Activated naive CD8-positive, alpha-beta T cell treated with anti-CD3 and anti-CD28 coated beads for 36 hours (primary cell): Measurements from ENCODE around the gene GOLIM4. TPM values are rescaled to one million over a fixed set of nuclear protein-coding genes. Genes with fewer than 3 reads are reported as not detected.

Source experiments
- DNase-seq: peaks from one replicate; pipeline ENCODE4 v3.0.0; 2021
- H3K27ac Mint-ChIP-seq: one replicate; pipeline ENCODE4 v1.8.0; 2022; ENCODE audit warnings: mild to moderate bottlenecking, moderate library complexity, mixed read lengths
- H3K27me3 Mint-ChIP-seq: one replicate; pipeline ENCODE4 v1.8.0; 2022; ENCODE audit warnings: mild to moderate bottlenecking, mixed read lengths
- H3K36me3 Mint-ChIP-seq: one replicate; pipeline ENCODE4 v1.8.0; 2021; ENCODE audit warnings: mild to moderate bottlenecking, mixed read lengths
- H3K4me1 Mint-ChIP-seq: one replicate; pipeline ENCODE4 v1.8.0; 2021; ENCODE audit warnings: mixed read lengths
- H3K4me3 Mint-ChIP-seq: one replicate; pipeline ENCODE4 v1.8.0; 2022; ENCODE audit warnings: mild to moderate bottlenecking, moderate library complexity, mixed read lengths
- H3K9me3 Mint-ChIP-seq: one replicate; pipeline ENCODE4 v1.8.0; 2022; ENCODE audit warnings: mixed read lengths
- total RNA-seq, 2 experiments: library from RNA; stranded (reverse); gene quantifications; one replicate each; pipeline ENCODE4 v1.2.3, GENCODE V29; 2021

GOLIM4 gene
- total RNA-seq, 2 experiments from 2014 or later = 6.1 to 6.5 TPM

- H3K9me3 Mint-ChIP-seq = no peaks in the 10 kb centered on the region
- peaks cover 60% of the 10 kb centered on the region for H3K27me3 Mint-ChIP-seq
- H3K27ac Mint-ChIP-seq = no peak overlapping the region
- peaks cover 13% of the 10 kb centered on the region for H3K4me1 Mint-ChIP-seq
- H3K4me3 Mint-ChIP-seq = no peak overlapping the region
- DNase-seq = no peak
- H3K36me3 Mint-ChIP-seq = no peaks in the 10 kb centered on the region
Measured at GRCh38 chr3:168090306-168091085, 5.2 kb downstream of the GOLIM4 start.

- H3K27ac Mint-ChIP-seq = no peak overlapping the region
- H3K27me3 Mint-ChIP-seq = peaks cover 54% of the 10 kb centered on the region
- H3K4me1 Mint-ChIP-seq = peaks cover 9% of the 10 kb centered on the region
- no peaks in the 10 kb centered on the region for H3K9me3 Mint-ChIP-seq
- H3K36me3 Mint-ChIP-seq = no peaks in the 10 kb centered on the region
- H3K4me3 Mint-ChIP-seq = no peak overlapping the region
- DNase-seq = no peak
Measured at GRCh38 chr3:168089179-168089771, 6.4 kb downstream of the GOLIM4 start.

- Mint-ChIP-seq H3K4me3 (no peak overlapping the region), H3K4me1 (peaks cover 9% of the 10 kb centered on the region), H3K27ac (no peak overlapping the region), H3K27me3 (peaks cover 46% of the 10 kb centered on the region), H3K36me3 (no peaks in the 10 kb centered on the region), H3K9me3 (no peaks in the 10 kb centered on the region)
- DNase-seq = no peak
Measured at GRCh38 chr3:168088106-168088720, 7.5 kb downstream of the GOLIM4 start.

GRCh38 chr3:168087539-168087938 lies 8.2 kb downstream of the GOLIM4 start:
- no peak overlapping the region for H3K27ac Mint-ChIP-seq
- H3K4me1 Mint-ChIP-seq = peaks cover 9% of the 10 kb centered on the region
- H3K4me3 Mint-ChIP-seq = no peak overlapping the region
- peaks cover 40% of the 10 kb centered on the region for H3K27me3 Mint-ChIP-seq
- no peak for DNase-seq
- H3K36me3 Mint-ChIP-seq = no peaks in the 10 kb centered on the region
- no peaks in the 10 kb centered on the region for H3K9me3 Mint-ChIP-seq

GRCh38 chr3:168086541-168087260 lies 9.0 kb downstream of the GOLIM4 start:
- Mint-ChIP-seq H3K4me1 (peaks cover 9% of the 10 kb centered on the region), H3K27me3 (peaks cover 34% of the 10 kb centered on the region), H3K27ac (no peak overlapping the region), H3K9me3 (no peaks in the 10 kb centered on the region), H3K4me3 (no peak overlapping the region), H3K36me3 (no peaks in the 10 kb centered on the region)
- no peak for DNase-seq

GRCh38 chr3:168085491-168086119 lies 10.1 kb downstream of the GOLIM4 start:
- Mint-ChIP-seq H3K9me3 (no peaks in the 10 kb centered on the region), H3K4me3 (no peak overlapping the region), H3K36me3 (no peaks in the 10 kb centered on the region), H3K27me3 (peaks cover 30% of the 10 kb centered on the region), H3K4me1 (peaks cover 9% of the 10 kb centered on the region), H3K27ac (no peak overlapping the region)
- no peak for DNase-seq

- H3K36me3 Mint-ChIP-seq = no peaks in the 10 kb centered on the region
- H3K27me3 Mint-ChIP-seq = peaks cover 17% of the 10 kb centered on the region
- no peak overlapping the region for H3K4me3 Mint-ChIP-seq
- no peak overlapping the region for H3K27ac Mint-ChIP-seq
- peaks cover 9% of the 10 kb centered on the region for H3K4me1 Mint-ChIP-seq
- no peaks in the 10 kb centered on the region for H3K9me3 Mint-ChIP-seq
- DNase-seq = no peak
Measured at GRCh38 chr3:168083906-168084305, 11.8 kb downstream of the GOLIM4 start.

- no peak for DNase-seq
- peaks cover 11% of the 10 kb centered on the region for H3K27me3 Mint-ChIP-seq
Measured at GRCh38 chr3:168081856-168082255, 13.9 kb downstream of the GOLIM4 start.

GRCh38 chr3:168081171-168081771 lies 14.5 kb downstream of the GOLIM4 start:
- Mint-ChIP-seq H3K27ac (no peak overlapping the region), H3K9me3 (no peaks in the 10 kb centered on the region), H3K36me3 (no peaks in the 10 kb centered on the region), H3K27me3 (peaks cover 8% of the 10 kb centered on the region), H3K4me1 (no peaks in the 10 kb centered on the region), H3K4me3 (no peak overlapping the region)
- no peak for DNase-seq

More at GRCh38 chr3:168081856-168082255, 13.9 kb downstream of the GOLIM4 start:
- Mint-ChIP-seq H3K9me3 (no peaks in the 10 kb centered on the region), H3K27ac (no peak overlapping the region), H3K36me3 (no peaks in the 10 kb centered on the region), H3K4me1 (no peaks in the 10 kb centered on the region), H3K4me3 (no peak overlapping the region)

GRCh38 chr3:168080499-168081170 lies 15.1 kb downstream of the GOLIM4 start:
- Mint-ChIP-seq H3K27me3 (peaks cover 8% of the 10 kb centered on the region), H3K4me3 (no peak overlapping the region), H3K27ac (no peak overlapping the region), H3K9me3 (no peaks in the 10 kb centered on the region), H3K36me3 (no peaks in the 10 kb centered on the region), H3K4me1 (no peaks in the 10 kb centered on the region)
- DNase-seq = no peak

GRCh38 chr3:168080022-168080421 lies 15.7 kb downstream of the GOLIM4 start:
- H3K27ac Mint-ChIP-seq = no peak overlapping the region
- no peaks in the 10 kb centered on the region for H3K4me1 Mint-ChIP-seq
- H3K36me3 Mint-ChIP-seq = no peaks in the 10 kb centered on the region

GRCh38 chr3:168077091-168077490 lies 18.6 kb downstream of the GOLIM4 start:
- Mint-ChIP-seq H3K9me3 (no peaks in the 10 kb centered on the region), H3K36me3 (no peaks in the 10 kb centered on the region), H3K4me3 (no peak overlapping the region), H3K4me1 (no peaks in the 10 kb centered on the region), H3K27ac (no peak overlapping the region), H3K27me3 (peaks cover 5% of the 10 kb centered on the region)
- no peak for DNase-seq

More at GRCh38 chr3:168080022-168080421, 15.7 kb downstream of the GOLIM4 start:
- Mint-ChIP-seq H3K9me3 (no peaks in the 10 kb centered on the region), H3K27me3 (peaks cover 8% of the 10 kb centered on the region), H3K4me3 (no peak overlapping the region)
- no peak for DNase-seq

GRCh38 chr3:168073842-168074605 lies 21.7 kb downstream of the GOLIM4 start:
- H3K4me1 Mint-ChIP-seq = no peaks in the 10 kb centered on the region
- no peak overlapping the region for H3K27ac Mint-ChIP-seq
- H3K27me3 Mint-ChIP-seq = no peaks in the 10 kb centered on the region
- H3K36me3 Mint-ChIP-seq = no peaks in the 10 kb centered on the region
- DNase-seq = no peak
- H3K9me3 Mint-ChIP-seq = no peaks in the 10 kb centered on the region
- no peak overlapping the region for H3K4me3 Mint-ChIP-seq
